SK-N-SH (cell line): ENCODE results near the gene SRP14. TPM values are rescaled to one million over a fixed set of nuclear protein-coding genes. Genes with fewer than 3 reads are reported as not detected.
A peak's percentile ranks its signal among the peaks of the same experiment; 100 is the strongest.

ENCODE experiments used
- CTCF ChIA-PET: fragments of 300-600, 350-600 bp; formaldehyde crosslinking; extraction: SDS; loops from one replicate; lab custom pipeline; 2021; lab: Yijun Ruan, JAX
- POLR2A ChIA-PET: fragments of 350-600 bp; sonication (Branson Sonifier 250); formaldehyde crosslinking; extraction: SDS; loops from one replicate; lab custom pipeline; 2020; ENCODE audit warnings: antibody characterized with exemption, inconsistent platforms; lab: Yijun Ruan, JAX
- DNase-seq: peaks from one replicate; pipeline ENCODE4 v3.0.0; 2012
- H2AFZ ChIP-seq: fragments of 200-600 bp; sonication (generic); 2 replicates; pipeline ENCODE4 v1.8.1; 2016; ENCODE audit warnings: antibody characterized with exemption, mild to moderate bottlenecking, low read depth
- H3F3A ChIP-seq: fragments of 200-600 bp; sonication (generic); replicated peaks from 2 replicates; pipeline ENCODE3; 2016; ENCODE audit warnings: antibody characterized with exemption, mild to moderate bottlenecking; ENCODE audit not compliant: insufficient read depth
- H3K27ac ChIP-seq, 2 experiments: fragments of 200-500 bp in 1 of 2; fragments of 200-600 bp in 1 of 2; sonication (Bioruptor generic) in 1 of 2; sonication (generic), shearing (Covaris generic) in 1 of 2; 2 replicates each; pipeline versions ENCODE4 v1.5.1 to v1.6.1; 2014 to 2016; ENCODE audit warnings: low read depth in 2 of 2, inconsistent platforms in 1 of 2, low read length in 1 of 2, mild to moderate bottlenecking in 1 of 2, mixed read lengths in 1 of 2
- H3K27me3 ChIP-seq: fragments of 200-600 bp; sonication (generic), shearing (Covaris generic); 2 replicates; pipeline ENCODE4 v1.6.1; 2016; ENCODE audit warnings: mixed run types; ENCODE audit not compliant: insufficient read depth
- H3K36me3 ChIP-seq, 2 experiments: fragments of 200-500 bp in 1 of 2; fragments of 200-600 bp in 1 of 2; sonication (Bioruptor generic) in 1 of 2; sonication (generic) in 1 of 2; replicated peaks in 1 of 2; 2 replicates each; pipeline versions ENCODE3 to v1.5.1; 2014 to 2016; ENCODE audit warnings: low read length in 1 of 2, mild to moderate bottlenecking in 1 of 2; ENCODE audit not compliant: insufficient read depth in 2 of 2, control insufficient read depth in 1 of 2
- H3K4me1 ChIP-seq, 2 experiments: fragments of 200-500 bp in 1 of 2; fragments of 200-600 bp in 1 of 2; sonication (Bioruptor generic) in 1 of 2; sonication (generic), shearing (Covaris generic) in 1 of 2; 2 replicates each; pipeline versions ENCODE4 v1.5.1 to v1.6.1; 2014 to 2016; ENCODE audit warnings: low read depth in 1 of 2, low read length in 1 of 2, mixed run types in 1 of 2; ENCODE audit not compliant: insufficient read depth in 2 of 2, control insufficient read depth in 1 of 2
- H3K4me2 ChIP-seq: fragments of 200-600 bp; sonication (generic), shearing (Covaris generic); 2 replicates; pipeline ENCODE4 v1.6.1; 2017; ENCODE audit warnings: mixed run types
- H3K4me3 ChIP-seq, 2 experiments: fragments of 200-500 bp in 1 of 2; fragments of 200-600 bp in 1 of 2; sonication (Bioruptor generic) in 1 of 2; sonication (generic), shearing (Covaris generic) in 1 of 2; 2 replicates each; pipeline versions ENCODE4 v1.5.1 to v1.8.1; 2014 to 2016; ENCODE audit warnings: low read depth in 2 of 2, inconsistent platforms in 1 of 2, low read length in 1 of 2, mild to moderate bottlenecking in 1 of 2, mixed read lengths in 1 of 2, moderate library complexity in 1 of 2
- H3K79me2 ChIP-seq: fragments of 200-600 bp; sonication (generic); 2 replicates; pipeline ENCODE4 v1.8.1; 2017; ENCODE audit warnings: mild to moderate bottlenecking; ENCODE audit not compliant: insufficient read depth
- H3K9ac ChIP-seq: fragments of 200-600 bp; sonication (generic); 2 replicates; pipeline ENCODE4 v1.6.1; 2017; ENCODE audit warnings: mixed run types
- H3K9me2 ChIP-seq: fragments of 200-600 bp; sonication (generic); 2 replicates; pipeline ENCODE4 v1.6.1; 2017; ENCODE audit warnings: mixed run types
- H3K9me3 ChIP-seq: fragments of 200-600 bp; sonication (generic); 2 replicates; pipeline ENCODE4 v1.6.1; 2017; ENCODE audit warnings: mixed run types, mild to moderate bottlenecking, moderate library complexity
- H4K20me1 ChIP-seq: fragments of 200-600 bp; sonication (generic); 2 replicates; pipeline ENCODE4 v1.6.1; 2017; ENCODE audit warnings: mild to moderate bottlenecking, mixed run types; ENCODE audit not compliant: insufficient read depth
- CTCF ChIP-seq: fragments of 200-600 bp; sonication (generic); IDR thresholded peaks from 2 replicates; pipeline ENCODE4 v1.6.1; 2017; ENCODE audit warnings: antibody characterized with exemption, mild to moderate bottlenecking, moderate library complexity
- EZH2phosphoT487 ChIP-seq: fragments of 200-600 bp; sonication (generic); IDR thresholded peaks from 2 replicates; pipeline ENCODE4 v1.6.1; 2017; ENCODE audit warnings: low read depth, mixed run types, mild to moderate bottlenecking, antibody characterized with exemption, moderate library complexity, borderline replicate concordance
- FOSL2 ChIP-seq: IDR thresholded peaks from 2 replicates; pipeline ENCODE4 v1.4.0; 2012; ENCODE audit warnings: low read depth, mild to moderate bottlenecking, moderate library complexity, borderline replicate concordance
- FOXJ3 ChIP-seq: sonication (generic); formaldehyde crosslinking; IDR thresholded peaks from 2 replicates; pipeline ENCODE4 v1.5.1; 2020; ENCODE audit warnings: mild to moderate bottlenecking, missing genetic modification reagents
- JUND ChIP-seq: IDR thresholded peaks from 2 replicates; pipeline ENCODE4 v1.4.0; 2012
- MEF2A ChIP-seq: IDR thresholded peaks from 2 replicates; pipeline ENCODE4 v1.4.0; 2012; ENCODE audit warnings: low read depth, borderline replicate concordance
- NRF1 ChIP-seq: IDR thresholded peaks from 2 replicates; pipeline ENCODE4 v1.6.1; 2012; ENCODE audit warnings: low read depth, mild to moderate bottlenecking, low read length
- RAD21 ChIP-seq: IDR thresholded peaks from 2 replicates; pipeline ENCODE4 v1.6.1; 2012; ENCODE audit warnings: mild to moderate bottlenecking, low read length
- RCOR1 ChIP-seq: fragments of 150-350 bp; IDR thresholded peaks from 2 replicates; pipeline ENCODE4 v1.6.1; 2017; ENCODE audit warnings: antibody characterized with exemption, low read length
- REST ChIP-seq: IDR thresholded peaks from 2 replicates; pipeline ENCODE4 v1.6.1; 2012; ENCODE audit warnings: mild to moderate bottlenecking, low read depth, low read length, moderate library complexity
- RFX5 ChIP-seq: IDR thresholded peaks from 2 replicates; pipeline ENCODE4 v1.6.1; 2012; ENCODE audit warnings: mild to moderate bottlenecking, improper control_type of control experiment, low read length
- RXRA ChIP-seq: IDR thresholded peaks from 2 replicates; pipeline ENCODE4 v1.4.0; 2012; ENCODE audit warnings: low read depth, mild to moderate bottlenecking, borderline replicate concordance
- SMC3 ChIP-seq: IDR thresholded peaks from 2 replicates; pipeline ENCODE4 v1.6.1; 2012; ENCODE audit warnings: low read depth, low read length, improper control_type of control experiment
- TAF1 ChIP-seq: IDR thresholded peaks from 2 replicates; pipeline ENCODE4 v1.6.1; 2012; ENCODE audit warnings: low read depth, mild to moderate bottlenecking, low read length, moderate library complexity, borderline replicate concordance
- USF1 ChIP-seq: IDR thresholded peaks from 2 replicates; pipeline ENCODE4 v1.4.0; 2012; ENCODE audit warnings: low read depth, borderline replicate concordance
- YY1 ChIP-seq: IDR thresholded peaks from 2 replicates; pipeline ENCODE4 v1.4.0; 2012; ENCODE audit warnings: low read depth, mild to moderate bottlenecking
- ZBTB33 ChIP-seq: IDR thresholded peaks from 2 replicates; pipeline ENCODE4 v1.4.0; 2012; ENCODE audit warnings: low read depth, borderline replicate concordance
- WGBS: methylation state at CpG from one replicate; pipeline ENCODE4 v1.1.6; 2017; ENCODE audit warnings: low lambda C conversion rate; 5-methylcytosine and 5-hydroxymethylcytosine counted together
- polyA plus RNA-seq, 3 experiments: library from polyadenylated mRNA; depleted of rRNA; stranded (reverse); fragments of >200 nt; gene quantifications; 2 replicates each; pipeline ENCODE4 v1.2.3, GENCODE V29; 2012
- TF ChIP-seq, protein P1 (sequence below): IDR thresholded peaks from 2 replicates; pipeline ENCODE4 v1.4.0; 2012; ENCODE audit warnings: low read depth

The SRP14 gene
- polyA plus RNA-seq, 1 of the 3 experiments (the other 2 are of a cell fraction): 489 TPM

DNA sequence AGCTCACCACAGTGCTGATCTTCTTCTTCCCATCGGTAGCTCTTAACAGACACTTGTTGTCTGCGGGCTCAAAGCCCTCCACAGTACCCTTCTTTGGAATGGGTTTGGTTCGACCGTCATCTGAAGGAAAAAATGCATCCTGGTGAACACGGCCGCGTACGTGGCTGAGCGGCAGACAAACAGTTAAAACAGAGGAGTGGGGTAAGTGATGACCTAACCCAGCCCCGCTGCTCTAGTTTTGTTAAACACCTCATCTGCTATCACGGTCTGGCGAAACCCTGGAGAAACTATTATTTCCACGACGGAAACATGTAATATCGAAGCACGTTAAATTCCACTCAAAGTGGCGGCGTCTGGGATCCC lies 725 bp downstream of the SRP14 start:
- peaks cover 45% of the 10 kb centered on the region for H3K79me2 ChIP-seq
- no peaks in the 10 kb centered on the region for H4K20me1 ChIP-seq
- peaks cover 0 to 18% of the 10 kb centered on the region in 2 experiments; a peak in 2 of 4 replicates for H3K4me1 ChIP-seq
- DNase-seq: peak; percentile 50
- no peaks in the 10 kb centered on the region for H3K9me2 ChIP-seq
- peak overlapping the region; percentile 88 to 92 for H3K27ac ChIP-seq
- WGBS: 2% methylated on average over 17 of the region's 18 CpGs
- H3K36me3 ChIP-seq: peaks cover 40 to 44% of the 10 kb centered on the region in 2 experiments
- ChIA-PET POLR2A (interaction anchor here (0.5 to 0.7 kb wide), 4 partner anchors 44 to 70 kb away, joined by 3 read pairs; partner anchors contain the start of gene BMF), CTCF (interaction anchor here (0.9 to 8.7 kb wide), 5 partner anchors 9 to 235 kb away, joined by 3 to 53 read pairs (median 4); no protein-coding TSS in a partner anchor)
- peaks cover 22% of the 10 kb centered on the region for H3F3A ChIP-seq
- peak overlapping the region; percentile 99 for H3K9ac ChIP-seq
- TF ChIP-seq YY1 (no peak), TAF1 (no peak), RXRA (no peak), EZH2phosphoT487 (no peak), REST (no peak), RFX5 (no peak), RAD21 (no peak), JUND (no peak)
- no peaks in the 10 kb centered on the region for H3K9me3 ChIP-seq
- peak overlapping the region; percentile 77 to 94 for H3K4me3 ChIP-seq
- H3K27me3 ChIP-seq: no peaks in the 10 kb centered on the region
- H3K4me2 ChIP-seq: peak overlapping the region; percentile 92
- H2AFZ ChIP-seq: peak overlapping the region; percentile 93

DNA sequence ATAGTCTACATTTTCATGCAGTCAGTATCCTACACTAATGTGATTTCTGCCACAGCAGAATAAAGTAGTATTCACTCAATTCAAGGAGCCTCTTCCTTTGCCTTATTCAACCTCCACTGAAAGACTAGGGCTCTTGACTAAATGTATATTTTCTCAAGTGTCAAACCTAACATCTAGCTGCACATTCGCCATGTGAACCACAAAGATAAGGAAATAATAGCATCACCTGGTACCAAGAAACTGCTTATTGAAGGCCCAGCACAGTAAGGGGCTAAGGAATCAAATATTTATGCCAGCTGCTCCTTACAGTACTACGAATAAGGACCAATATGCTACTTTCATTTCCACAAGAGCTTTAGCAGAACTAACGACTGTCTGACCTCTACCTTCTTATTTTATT lies 1.3 kb downstream of the SRP14 start:
- Histone ChIP-seq H3K4me2 (peak overlapping the region; percentile 92), H2AFZ (no peak overlapping the region), H3K36me3 (peaks cover 46 to 49% of the 10 kb centered on the region in 2 experiments), H4K20me1 (no peaks in the 10 kb centered on the region), H3K9me3 (no peaks in the 10 kb centered on the region), H3K4me1 (peaks cover 0 to 14% of the 10 kb centered on the region in 2 experiments; a peak in 2 of 4 replicates), H3F3A (peaks cover 23% of the 10 kb centered on the region), H3K27me3 (no peaks in the 10 kb centered on the region), H3K4me3 (peak overlapping the region; percentile 77 to 94), H3K79me2 (peaks cover 45% of the 10 kb centered on the region), H3K27ac (peak overlapping the region in 1 of 2 experiments; percentile 88; a peak in 2 of 4 replicates), H3K9me2 (no peaks in the 10 kb centered on the region), H3K9ac (peak overlapping the region; percentile 99)
- ChIA-PET CTCF (interaction anchor here (1.0 to 8.7 kb wide), 6 partner anchors 9 to 272 kb away, joined by 3 to 53 read pairs (median 4); no protein-coding TSS in a partner anchor), POLR2A (interaction anchor here (0.6 kb wide), 2 partner anchors 66 to 459 kb away, joined by 3 to 4 read pairs; no protein-coding TSS in a partner anchor)
- DNase-seq: no peak
- WGBS: 66% methylated on average over 3 of the region's 3 CpGs
- no peak for TF ChIP-seq RCOR1
- TF ChIP-seq CTCF: no peak
- no peak for TF ChIP-seq SMC3
- TF ChIP-seq TAF1: no peak
- no peak for TF ChIP-seq ZBTB33
- no peak for TF ChIP-seq USF1
- no peak for TF ChIP-seq JUND
- TF ChIP-seq FOXJ3 (CRISPR knock-in tag): no peak
- TF ChIP-seq, protein P1, sequence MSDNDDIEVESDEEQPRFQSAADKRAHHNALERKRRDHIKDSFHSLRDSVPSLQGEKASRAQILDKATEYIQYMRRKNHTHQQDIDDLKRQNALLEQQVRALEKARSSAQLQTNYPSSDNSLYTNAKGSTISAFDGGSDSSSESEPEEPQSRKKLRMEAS: no peak
- TF ChIP-seq YY1: no peak
- TF ChIP-seq RFX5: no peak
- no peak for TF ChIP-seq FOSL2
- TF ChIP-seq RAD21: no peak
- no peak for TF ChIP-seq NRF1
- TF ChIP-seq MEF2A: no peak
